Osteocyte (in vitro differentiated cells): ENCODE measurements around the gene METTL1. TPM values are rescaled to one million over a fixed set of nuclear protein-coding genes. Genes with fewer than 3 reads are reported as not detected.

Experiments used
- DNase-seq: peaks from one replicate; pipeline ENCODE4 v3.0.0; 2021; ENCODE audit warnings: mixed read lengths; ENCODE audit not compliant: unreplicated experiment; ENCODE audit errors: extremely low spot score
- H3K27ac Mint-ChIP-seq: one replicate; pipeline ENCODE4 v1.8.0; 2021; ENCODE audit warnings: mild to moderate bottlenecking, mixed read lengths; ENCODE audit not compliant: unreplicated experiment
- H3K27me3 Mint-ChIP-seq: one replicate; pipeline ENCODE4 v1.8.0; 2021; ENCODE audit warnings: mixed read lengths; ENCODE audit not compliant: unreplicated experiment
- H3K36me3 Mint-ChIP-seq: one replicate; pipeline ENCODE4 v1.8.0; 2021; ENCODE audit warnings: mixed read lengths; ENCODE audit not compliant: unreplicated experiment
- H3K4me1 Mint-ChIP-seq: one replicate; pipeline ENCODE4 v1.8.0; 2021; ENCODE audit warnings: mixed read lengths; ENCODE audit not compliant: unreplicated experiment
- H3K4me3 Mint-ChIP-seq: one replicate; pipeline ENCODE4 v1.8.0; 2021; ENCODE audit warnings: mild to moderate bottlenecking, moderate library complexity, mixed read lengths; ENCODE audit not compliant: unreplicated experiment
- H3K9me3 Mint-ChIP-seq: one replicate; pipeline ENCODE4 v1.8.0; 2021; ENCODE audit warnings: mixed read lengths; ENCODE audit not compliant: unreplicated experiment
- total RNA-seq: library from RNA; stranded (reverse); gene quantifications from 2 replicates; pipeline ENCODE4 v1.2.1, GENCODE V29; 2021
- TF ChIP-seq, protein P1 (sequence below): fragments of 200-600 bp; sonication (generic); IDR thresholded peaks from 2 replicates; pipeline ENCODE4 v1.5.0; 2021; ENCODE audit warnings: antibody characterized with exemption, mild to moderate bottlenecking, moderate library complexity

METTL1 gene
- total RNA-seq, 1 donor from 2014 or later: 23.9 TPM

DNA sequence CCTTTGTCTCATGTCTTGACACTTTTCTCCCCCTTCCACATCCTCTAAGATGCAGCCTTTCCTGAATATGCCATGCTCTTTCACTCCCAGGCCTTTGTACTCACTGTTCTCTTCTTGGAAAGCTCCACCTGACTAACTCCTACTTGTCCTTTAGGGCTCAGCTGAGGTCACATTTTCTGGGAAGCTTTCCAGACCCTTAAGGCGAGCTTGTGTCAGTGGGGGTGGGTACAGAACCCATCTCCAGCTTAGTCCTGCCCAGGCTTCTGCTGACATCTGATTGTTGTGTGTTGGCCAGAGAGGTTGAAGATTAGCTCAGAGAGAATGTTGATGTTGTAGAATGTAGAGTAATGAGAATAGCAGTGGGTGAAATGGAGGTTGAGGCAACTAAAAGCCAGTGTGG is 7.8 kb upstream of the METTL1 start:
- no peak for DNase-seq
- no peaks in the 10 kb centered on the region for H3K27me3 Mint-ChIP-seq
- H3K27ac Mint-ChIP-seq: no peak overlapping the region
- peaks cover 11% of the 10 kb centered on the region for H3K36me3 Mint-ChIP-seq
- TF ChIP-seq, protein P1, sequence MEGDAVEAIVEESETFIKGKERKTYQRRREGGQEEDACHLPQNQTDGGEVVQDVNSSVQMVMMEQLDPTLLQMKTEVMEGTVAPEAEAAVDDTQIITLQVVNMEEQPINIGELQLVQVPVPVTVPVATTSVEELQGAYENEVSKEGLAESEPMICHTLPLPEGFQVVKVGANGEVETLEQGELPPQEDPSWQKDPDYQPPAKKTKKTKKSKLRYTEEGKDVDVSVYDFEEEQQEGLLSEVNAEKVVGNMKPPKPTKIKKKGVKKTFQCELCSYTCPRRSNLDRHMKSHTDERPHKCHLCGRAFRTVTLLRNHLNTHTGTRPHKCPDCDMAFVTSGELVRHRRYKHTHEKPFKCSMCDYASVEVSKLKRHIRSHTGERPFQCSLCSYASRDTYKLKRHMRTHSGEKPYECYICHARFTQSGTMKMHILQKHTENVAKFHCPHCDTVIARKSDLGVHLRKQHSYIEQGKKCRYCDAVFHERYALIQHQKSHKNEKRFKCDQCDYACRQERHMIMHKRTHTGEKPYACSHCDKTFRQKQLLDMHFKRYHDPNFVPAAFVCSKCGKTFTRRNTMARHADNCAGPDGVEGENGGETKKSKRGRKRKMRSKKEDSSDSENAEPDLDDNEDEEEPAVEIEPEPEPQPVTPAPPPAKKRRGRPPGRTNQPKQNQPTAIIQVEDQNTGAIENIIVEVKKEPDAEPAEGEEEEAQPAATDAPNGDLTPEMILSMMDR: no peak
- H3K4me1 Mint-ChIP-seq: peaks cover 12% of the 10 kb centered on the region
- H3K9me3 Mint-ChIP-seq: no peaks in the 10 kb centered on the region
- no peak overlapping the region for H3K4me3 Mint-ChIP-seq

DNA sequence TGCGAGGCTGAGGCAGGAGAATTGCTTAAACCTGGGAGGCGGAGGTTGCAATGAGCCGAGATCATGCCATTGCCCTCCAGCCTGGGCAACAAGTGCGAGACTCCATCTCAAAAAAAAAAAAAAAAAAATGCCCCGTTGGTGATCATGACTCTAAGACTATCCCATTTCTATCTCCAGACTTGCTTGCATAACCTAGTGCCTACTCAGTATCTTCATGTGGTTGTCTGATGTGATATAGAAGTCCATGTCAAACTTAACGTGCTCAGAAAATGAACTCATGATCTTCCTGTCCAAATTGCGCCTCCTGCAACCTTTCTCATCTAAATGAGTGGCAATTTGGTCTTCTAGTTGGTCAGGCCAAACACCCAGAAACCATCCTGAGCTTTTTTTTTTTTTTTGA is 6.0 kb upstream of the METTL1 start:
- H3K4me1 Mint-ChIP-seq: peaks cover 19% of the 10 kb centered on the region
- DNase-seq: no peak
- H3K9me3 Mint-ChIP-seq: no peaks in the 10 kb centered on the region
- TF ChIP-seq, protein P1: no peak
- no peak overlapping the region for H3K27ac Mint-ChIP-seq
- H3K4me3 Mint-ChIP-seq: no peak overlapping the region
- H3K27me3 Mint-ChIP-seq: no peaks in the 10 kb centered on the region
- H3K36me3 Mint-ChIP-seq: peaks cover 11% of the 10 kb centered on the region

DNA sequence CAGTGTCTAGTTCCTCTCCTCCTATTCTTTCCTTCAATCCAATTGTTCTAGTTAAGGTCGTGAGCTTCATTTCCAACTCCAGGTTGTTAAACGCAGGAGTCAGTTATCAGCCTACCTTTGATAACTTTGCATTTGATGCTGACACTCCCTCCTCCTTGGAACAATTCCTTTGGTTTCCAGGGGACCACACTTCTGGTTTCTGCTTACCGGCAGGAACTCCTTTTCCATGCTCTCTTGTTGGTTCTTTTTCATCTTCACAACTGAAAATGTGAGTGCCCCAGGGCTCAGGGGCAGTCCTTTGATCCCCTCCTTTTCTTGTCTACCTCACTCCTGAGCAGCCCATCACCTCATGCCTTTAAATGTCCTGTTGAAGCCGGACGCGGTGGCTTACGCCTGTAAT is 5.5 kb upstream of the METTL1 start:
- Mint-ChIP-seq H3K27me3 (no peaks in the 10 kb centered on the region), H3K9me3 (no peaks in the 10 kb centered on the region), H3K4me3 (no peak overlapping the region), H3K27ac (no peak overlapping the region), H3K36me3 (peaks cover 11% of the 10 kb centered on the region), H3K4me1 (peaks cover 17% of the 10 kb centered on the region)
- TF ChIP-seq, protein P1: no peak
- DNase-seq: no peak

DNA sequence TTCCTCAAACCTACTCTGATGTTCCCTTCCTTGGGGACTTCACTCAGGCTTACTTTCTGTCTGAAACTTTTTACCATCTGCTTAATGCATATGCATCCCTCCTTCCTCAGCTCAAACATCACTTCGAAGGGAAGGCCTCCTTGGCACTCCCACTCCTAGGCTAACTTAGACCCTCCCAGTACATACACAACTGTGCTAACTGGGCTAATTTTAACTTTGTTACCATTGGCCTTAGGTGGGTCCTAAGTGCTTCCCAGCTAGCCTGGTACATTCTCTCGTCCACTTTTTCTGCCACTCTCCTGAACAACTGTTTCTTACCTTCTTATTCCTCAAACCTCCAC is 4.3 kb upstream of the METTL1 start:
- Mint-ChIP-seq H3K9me3 (no peaks in the 10 kb centered on the region), H3K27me3 (no peaks in the 10 kb centered on the region), H3K4me3 (no peak overlapping the region), H3K27ac (no peak overlapping the region), H3K4me1 (peaks cover 23% of the 10 kb centered on the region), H3K36me3 (peaks cover 11% of the 10 kb centered on the region)
- TF ChIP-seq, protein P1: no peak
- no peak for DNase-seq

DNA sequence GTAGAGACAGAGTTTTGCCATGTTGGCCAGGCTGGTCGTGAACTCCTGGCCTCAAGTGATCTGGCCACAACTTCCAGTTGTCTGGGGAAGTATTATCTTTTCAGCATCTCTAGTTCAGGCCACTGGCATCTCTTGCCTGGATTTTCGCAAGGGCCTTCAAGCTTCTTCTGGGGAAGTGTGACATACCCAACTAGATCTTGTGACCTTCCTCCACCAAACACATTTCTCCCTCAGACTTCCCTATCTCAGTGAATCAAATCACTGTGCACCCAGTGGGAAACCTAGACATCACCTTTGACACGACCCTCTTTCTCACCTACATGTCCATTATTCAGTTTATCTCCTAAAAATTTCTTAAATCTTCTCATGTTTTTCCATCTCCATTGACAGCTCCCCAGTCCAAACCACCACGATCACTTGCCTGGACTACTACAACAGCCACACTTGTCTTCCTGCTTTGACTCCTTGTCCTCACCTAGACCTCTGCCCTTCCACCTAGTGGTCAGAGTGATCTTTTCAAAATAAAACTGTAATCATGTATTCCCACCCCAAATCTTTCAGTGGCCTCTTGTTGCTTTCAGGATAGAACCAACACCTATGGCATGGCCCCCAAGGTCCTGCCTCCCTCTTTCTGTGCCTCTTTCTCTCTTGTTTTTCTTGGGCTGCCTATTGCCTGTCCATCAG is 3.8 kb upstream of the METTL1 start:
- Mint-ChIP-seq H3K27ac (no peak overlapping the region), H3K9me3 (no peaks in the 10 kb centered on the region), H3K4me3 (no peak overlapping the region), H3K36me3 (peaks cover 11% of the 10 kb centered on the region), H3K27me3 (no peaks in the 10 kb centered on the region), H3K4me1 (peaks cover 23% of the 10 kb centered on the region)
- no peak for DNase-seq
- TF ChIP-seq, protein P1: no peak
